H1 (cell line): ENCODE measurements around the gene PCCA. TPM values are rescaled to one million over a fixed set of nuclear protein-coding genes. Genes with fewer than 3 reads are reported as not detected.

Experiments
- polyA plus RNA-seq, 7 experiments: library from polyadenylated mRNA; depleted of rRNA in 3 of 7; stranded (reverse) in 5 of 7; unstranded in 2 of 7; fragments of >200 nt in 5 of 7; fragments of 200-250 nt in 2 of 7; gene quantifications; 1 replicate in 5 of 7; 2 replicates in 1 of 7; 4 replicates in 1 of 7; pipeline versions ENCODE4 v1.2.1 to v1.2.3, GENCODE V29; 2011 to 2013; ENCODE audit warnings: missing spikeins in 2 of 7, mixed read lengths in 2 of 7
- total RNA-seq: library from RNA; stranded (reverse); fragmentation: NEBNext Ultra II Directional; extraction: Animal tissue kit (Norgen Biotek cat#: 25700); gene quantifications from 2 replicates; pipeline ENCODE4 v1.2.1, GENCODE V29; 2021
- TF ChIP-seq, protein P1 (sequence below), 3 experiments: IDR thresholded peaks; 1 replicate in 2 of 3; 2 replicates in 1 of 3; pipeline versions ENCODE4 v1.5.1 to v1.6.1; 2011; ENCODE audit warnings: low read length in 3 of 3, mild to moderate bottlenecking in 3 of 3, inconsistent platforms in 2 of 3, low read depth in 1 of 3, moderate library complexity in 1 of 3; ENCODE audit not compliant: insufficient read depth in 1 of 3; ENCODE audit errors: control extremely low read depth in 1 of 3

The PCCA gene
- total and polyA plus RNA-seq, 2 of the 8 experiments (the other 6 are each of a cell fraction or from before 2014, with no cell fraction given) = 18.4 to 49.8 TPM

DNA sequence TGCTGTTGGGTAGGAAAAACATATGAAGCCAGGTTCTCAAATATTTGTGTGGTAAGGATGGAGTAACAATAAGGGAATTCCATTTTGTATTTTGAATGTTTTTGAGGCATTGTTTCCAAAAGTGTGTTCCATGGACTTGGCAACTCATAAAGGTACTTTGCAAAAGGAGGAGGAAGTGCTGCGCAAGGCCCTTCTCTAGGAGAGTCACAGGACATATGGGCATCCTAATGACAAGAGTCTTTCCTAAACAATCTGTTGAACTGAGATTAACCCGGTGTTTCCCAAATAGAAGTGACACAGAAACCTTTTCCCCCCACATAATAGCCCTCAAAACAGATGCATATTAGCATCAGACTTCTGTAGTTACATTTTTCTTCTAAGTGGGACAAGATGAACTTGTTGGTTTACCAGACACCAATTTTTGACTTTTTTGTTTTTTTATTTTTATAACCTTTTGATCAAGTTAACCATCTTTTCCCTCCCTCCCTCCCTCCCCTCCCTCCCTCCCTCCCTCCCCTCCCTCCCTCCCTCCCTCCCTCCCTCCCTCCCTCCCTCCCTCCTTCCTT is 209.3 kb downstream of the PCCA start (continued):
- TF ChIP-seq, protein P1, sequence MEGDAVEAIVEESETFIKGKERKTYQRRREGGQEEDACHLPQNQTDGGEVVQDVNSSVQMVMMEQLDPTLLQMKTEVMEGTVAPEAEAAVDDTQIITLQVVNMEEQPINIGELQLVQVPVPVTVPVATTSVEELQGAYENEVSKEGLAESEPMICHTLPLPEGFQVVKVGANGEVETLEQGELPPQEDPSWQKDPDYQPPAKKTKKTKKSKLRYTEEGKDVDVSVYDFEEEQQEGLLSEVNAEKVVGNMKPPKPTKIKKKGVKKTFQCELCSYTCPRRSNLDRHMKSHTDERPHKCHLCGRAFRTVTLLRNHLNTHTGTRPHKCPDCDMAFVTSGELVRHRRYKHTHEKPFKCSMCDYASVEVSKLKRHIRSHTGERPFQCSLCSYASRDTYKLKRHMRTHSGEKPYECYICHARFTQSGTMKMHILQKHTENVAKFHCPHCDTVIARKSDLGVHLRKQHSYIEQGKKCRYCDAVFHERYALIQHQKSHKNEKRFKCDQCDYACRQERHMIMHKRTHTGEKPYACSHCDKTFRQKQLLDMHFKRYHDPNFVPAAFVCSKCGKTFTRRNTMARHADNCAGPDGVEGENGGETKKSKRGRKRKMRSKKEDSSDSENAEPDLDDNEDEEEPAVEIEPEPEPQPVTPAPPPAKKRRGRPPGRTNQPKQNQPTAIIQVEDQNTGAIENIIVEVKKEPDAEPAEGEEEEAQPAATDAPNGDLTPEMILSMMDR (IDR thresholded peaks at IDR 0.05; ENCODE audit: control extremely low read depth in 1 of 3, insufficient read depth in 1 of 3, low read depth in 1 of 3, low read length in 3 of 3) = no peak
